ENCODE results near the gene AEBP2.

The AEBP2 gene

GRCh38 chr12:19483727-19484126 lies 44.4 kb downstream of the AEBP2 start:
- Histone ChIP-seq H4K20me1 (ENCODE audit: insufficient read depth, low read length) (peaks cover 39% of the 10 kb centered on the region), H3K9me3 (ENCODE audit: insufficient read depth, low read length) (no peaks in the 10 kb centered on the region), H3K27ac (ENCODE audit: low read length) (no peak overlapping the region), H3K4me3 (ENCODE audit: low read length) (no peak overlapping the region), H3K36me3 (replicated peaks; ENCODE audit: low read depth, low read length) (peaks cover 36% of the 10 kb centered on the region), H3K79me2 (ENCODE audit: low read length) (peaks cover 96% of the 10 kb centered on the region), H3K4me2 (ENCODE audit: low read length) (no peak overlapping the region), H2AFZ (ENCODE audit: low read depth, low read length) (no peak overlapping the region), H3K4me1 (ENCODE audit: low read length) (peaks cover 13% of the 10 kb centered on the region), H3K27me3 (ENCODE audit: low read depth, low read length) (no peaks in the 10 kb centered on the region), H3K9ac (ENCODE audit: low read length) (no peak overlapping the region)
- TF ChIP-seq CTCF (IDR thresholded peaks at IDR 0.05; ENCODE audit: low read depth, low read length) (no peak), EZH2phosphoT487 (IDR thresholded peaks at IDR 0.05; ENCODE audit: low read depth) (no peak)

DNA sequence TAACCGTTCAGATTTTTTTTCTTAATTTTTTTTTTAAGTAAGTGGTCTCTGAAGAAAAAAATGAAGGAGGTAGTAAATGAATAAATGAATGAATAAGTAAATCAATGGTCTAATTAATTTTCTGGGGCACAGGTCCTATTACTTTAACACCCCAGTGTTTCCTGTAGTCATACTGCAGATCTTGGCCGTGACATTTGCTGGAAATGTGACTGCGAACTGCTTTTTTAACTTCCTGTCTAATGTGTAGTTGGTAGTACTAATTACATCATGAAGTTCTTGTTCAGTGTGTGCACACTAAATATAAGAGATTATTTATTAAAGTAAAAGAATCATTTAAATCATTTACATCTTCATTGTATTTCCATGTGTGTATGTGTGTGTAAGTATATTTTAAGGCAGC lies 45.4 kb downstream of the AEBP2 start:
- no peak overlapping the region for H2AFZ ChIP-seq (ENCODE audit: low read depth, low read length)
- peaks cover 39% of the 10 kb centered on the region for H4K20me1 ChIP-seq (ENCODE audit: insufficient read depth, low read length)
- no peaks in the 10 kb centered on the region for H3K27me3 ChIP-seq (ENCODE audit: low read depth, low read length)
- peaks cover 30% of the 10 kb centered on the region for H3K36me3 ChIP-seq (replicated peaks; ENCODE audit: low read depth, low read length)
- no peak overlapping the region for H3K4me3 ChIP-seq (ENCODE audit: low read length)
- H3K9ac ChIP-seq (ENCODE audit: low read length): no peak overlapping the region
- H3K27ac ChIP-seq (ENCODE audit: low read length): no peak overlapping the region
- H3K9me3 ChIP-seq (ENCODE audit: insufficient read depth, low read length): no peaks in the 10 kb centered on the region
- H3K4me1 ChIP-seq (ENCODE audit: low read length): peaks cover 13% of the 10 kb centered on the region
- no peak for TF ChIP-seq EZH2phosphoT487 (IDR thresholded peaks at IDR 0.05; ENCODE audit: low read depth)
- TF ChIP-seq CTCF (IDR thresholded peaks at IDR 0.05; ENCODE audit: low read depth, low read length): no peak
- H3K79me2 ChIP-seq (ENCODE audit: low read length): peaks cover 98% of the 10 kb centered on the region
- no peak overlapping the region for H3K4me2 ChIP-seq (ENCODE audit: low read length)

DNA sequence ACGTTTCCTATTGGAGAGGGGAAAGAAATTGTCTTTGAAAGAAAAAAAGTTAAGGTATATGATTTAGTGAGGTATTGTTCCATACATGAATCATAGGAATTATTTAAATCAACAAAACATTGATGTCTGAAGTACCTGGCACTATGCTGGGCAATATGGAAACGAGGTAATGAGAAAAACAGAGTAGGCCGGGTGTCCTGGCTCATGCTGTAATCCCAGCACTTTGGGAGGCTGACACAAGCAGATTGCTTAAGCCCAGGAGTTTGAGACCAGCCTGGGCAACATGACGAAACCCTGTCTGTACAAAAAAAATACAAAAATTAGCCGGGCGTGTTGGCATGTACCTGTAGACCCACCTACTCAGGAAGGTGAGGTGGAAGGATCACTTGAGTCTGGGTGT lies 45.9 kb downstream of the AEBP2 start:
- Histone ChIP-seq H3K36me3 (replicated peaks; ENCODE audit: low read depth, low read length) (peaks cover 25% of the 10 kb centered on the region), H4K20me1 (ENCODE audit: insufficient read depth, low read length) (peaks cover 42% of the 10 kb centered on the region), H3K27me3 (ENCODE audit: low read depth, low read length) (no peaks in the 10 kb centered on the region)

DNA sequence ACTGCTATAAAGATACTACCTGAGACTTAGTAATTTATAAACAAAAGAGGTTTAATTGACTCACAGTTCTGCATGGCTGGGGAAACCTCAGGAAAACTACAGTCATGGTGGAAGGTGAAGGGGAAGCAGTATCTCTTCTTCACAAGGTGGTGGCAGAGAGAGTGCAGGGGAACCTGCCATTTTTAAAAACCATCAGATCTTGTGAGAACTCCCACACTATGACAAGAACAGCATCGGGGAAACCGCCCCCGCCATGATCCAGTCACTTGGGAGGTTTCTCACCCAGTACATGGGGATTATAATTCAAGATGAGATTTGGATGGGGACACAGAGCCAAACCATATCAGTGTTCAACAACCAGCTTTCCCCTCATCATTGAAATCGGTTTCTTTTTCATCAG lies 49.9 kb downstream of the AEBP2 start:
- Histone ChIP-seq H3K4me2 (ENCODE audit: low read length) (no peak overlapping the region), H3K36me3 (replicated peaks; ENCODE audit: low read depth, low read length) (peaks cover 18% of the 10 kb centered on the region), H3K27me3 (ENCODE audit: low read depth, low read length) (no peaks in the 10 kb centered on the region), H3K4me3 (ENCODE audit: low read length) (no peak overlapping the region), H3K4me1 (ENCODE audit: low read length) (0 out of 2 replicates have a peak, but pooled peaks cover 3% of the 10 kb centered on the region), H4K20me1 (ENCODE audit: insufficient read depth, low read length) (peaks cover 25% of the 10 kb centered on the region), H2AFZ (ENCODE audit: low read depth, low read length) (no peak overlapping the region), H3K9me3 (ENCODE audit: insufficient read depth, low read length) (no peaks in the 10 kb centered on the region), H3K27ac (ENCODE audit: low read length) (no peak overlapping the region), H3K9ac (ENCODE audit: low read length) (no peak overlapping the region), H3K79me2 (ENCODE audit: low read length) (peaks cover 94% of the 10 kb centered on the region)
- TF ChIP-seq CTCF (IDR thresholded peaks at IDR 0.05; ENCODE audit: low read depth, low read length): no peak
- TF ChIP-seq EZH2phosphoT487 (IDR thresholded peaks at IDR 0.05; ENCODE audit: low read depth): no peak

More for the DNA sequence above, 45.9 kb downstream of the AEBP2 start:
- TF ChIP-seq EZH2phosphoT487 (IDR thresholded peaks at IDR 0.05; ENCODE audit: low read depth): no peak
- no peak for TF ChIP-seq CTCF (IDR thresholded peaks at IDR 0.05; ENCODE audit: low read depth, low read length)
- no peak overlapping the region for H3K4me2 ChIP-seq (ENCODE audit: low read length)
- H2AFZ ChIP-seq (ENCODE audit: low read depth, low read length): no peak overlapping the region
- H3K4me3 ChIP-seq (ENCODE audit: low read length): no peak overlapping the region
- H3K27ac ChIP-seq (ENCODE audit: low read length): no peak overlapping the region
- H3K9me3 ChIP-seq (ENCODE audit: insufficient read depth, low read length): no peaks in the 10 kb centered on the region
- H3K4me1 ChIP-seq (ENCODE audit: low read length): peaks cover 15% of the 10 kb centered on the region
- peaks cover 98% of the 10 kb centered on the region for H3K79me2 ChIP-seq (ENCODE audit: low read length)
- no peak overlapping the region for H3K9ac ChIP-seq (ENCODE audit: low read length)

All from OCI-LY3 (cell line).